Measurements from ENCODE around the gene TEX2.

- no peak for TF ChIP-seq YY1 (IDR thresholded peaks at IDR 0.05; ENCODE audit: low read depth)
- no peak for TF ChIP-seq RAD21 (IDR thresholded peaks at IDR 0.05; ENCODE audit: low read depth)
- TF ChIP-seq REST (IDR thresholded peaks at IDR 0.05; ENCODE audit: low read depth): no peak
- TF ChIP-seq USF1 (IDR thresholded peaks at IDR 0.05): no peak
- no peak for TF ChIP-seq EP300 (IDR thresholded peaks at IDR 0.05; ENCODE audit: borderline replicate concordance)
- TF ChIP-seq CREB1 (IDR thresholded peaks at IDR 0.05; ENCODE audit: low read depth): no peak
- TF ChIP-seq EGR1 (IDR thresholded peaks at IDR 0.05): no peak
- no peak for TF ChIP-seq TEAD4 (IDR thresholded peaks at IDR 0.05)
- TF ChIP-seq FOXM1 (IDR thresholded peaks at IDR 0.05; ENCODE audit: borderline replicate concordance, low read depth): no peak
- no peak for TF ChIP-seq TCF12 (IDR thresholded peaks at IDR 0.05; ENCODE audit: low read depth)
- no peak for TF ChIP-seq NFIC (IDR thresholded peaks at IDR 0.05)
- TF ChIP-seq TAF1 (IDR thresholded peaks at IDR 0.05; ENCODE audit: low read depth): no peak
Measured at GRCh38 chr17:64171041-64171440, 92.0 kb downstream of the TEX2 start.
